ENCODE measurements around the gene SLX4. TPM values are rescaled to one million over a fixed set of nuclear protein-coding genes. Genes with fewer than 3 reads are reported as not detected.

SLX4 gene
- total RNA-seq, 1 donor from 2014 or later: 12.0 TPM

- Mint-ChIP-seq H3K27ac (no peak overlapping the region), H3K36me3 (peaks cover 10% of the 10 kb centered on the region), H3K9me3 (no peaks in the 10 kb centered on the region), H3K4me3 (no peak overlapping the region), H3K27me3 (ENCODE audit: low read depth) (no peaks in the 10 kb centered on the region), H3K4me1 (peaks cover 11% of the 10 kb centered on the region)
- TF ChIP-seq CTCF (IDR thresholded peaks at IDR 0.05; ENCODE audit: unreplicated experiment): no peak
- no peak for DNase-seq (ENCODE audit: low spot score in 2 of 2, unreplicated experiment in 2 of 2)
Measured at GRCh38 chr16:3579776-3580175, 31.6 kb downstream of the SLX4 start.

- peaks cover 11% of the 10 kb centered on the region for H3K4me1 Mint-ChIP-seq
- no peaks in the 10 kb centered on the region for H3K9me3 Mint-ChIP-seq
- H3K4me3 Mint-ChIP-seq: no peak overlapping the region
- H3K27me3 Mint-ChIP-seq (ENCODE audit: low read depth): no peaks in the 10 kb centered on the region
- H3K36me3 Mint-ChIP-seq: peaks cover 4% of the 10 kb centered on the region
- H3K27ac Mint-ChIP-seq: peak overlapping the region; percentile 50
- DNase-seq (ENCODE audit: low spot score in 2 of 2, unreplicated experiment in 2 of 2): no peak
- TF ChIP-seq CTCF (IDR thresholded peaks at IDR 0.05; ENCODE audit: unreplicated experiment): no peak
Measured at GRCh38 chr16:3578610-3579551, 32.5 kb downstream of the SLX4 start.

DNA sequence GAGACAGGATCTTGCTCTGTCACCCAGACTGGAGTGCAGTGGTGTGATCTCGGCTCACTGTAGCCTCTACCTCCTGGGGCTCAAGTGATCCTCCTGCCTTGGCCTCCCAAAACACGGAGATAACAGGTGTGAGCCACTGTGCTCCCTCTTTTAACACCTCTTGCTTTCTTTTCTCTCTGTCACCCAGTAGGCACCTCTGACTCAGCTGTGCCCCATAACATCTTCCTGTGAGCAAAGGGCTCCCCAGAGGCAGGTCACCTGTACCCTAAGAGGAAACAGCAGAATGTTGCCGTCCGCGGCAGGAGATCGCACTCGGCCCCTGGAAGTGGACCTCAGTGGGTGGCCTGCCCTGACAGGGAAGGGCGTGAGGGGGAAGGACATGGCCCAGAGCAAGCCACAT, 33.3 kb downstream of the SLX4 start:
- peak overlapping the region; percentile 50 for H3K27ac Mint-ChIP-seq
- H3K9me3 Mint-ChIP-seq: no peaks in the 10 kb centered on the region
- no peak overlapping the region for H3K4me3 Mint-ChIP-seq
- peaks cover 11% of the 10 kb centered on the region for H3K4me1 Mint-ChIP-seq
- no peaks in the 10 kb centered on the region for H3K36me3 Mint-ChIP-seq
- DNase-seq (ENCODE audit: low spot score in 2 of 2, unreplicated experiment in 2 of 2): no peak
- no peak for TF ChIP-seq CTCF (IDR thresholded peaks at IDR 0.05; ENCODE audit: unreplicated experiment)
- H3K27me3 Mint-ChIP-seq (ENCODE audit: low read depth): no peaks in the 10 kb centered on the region

DNA sequence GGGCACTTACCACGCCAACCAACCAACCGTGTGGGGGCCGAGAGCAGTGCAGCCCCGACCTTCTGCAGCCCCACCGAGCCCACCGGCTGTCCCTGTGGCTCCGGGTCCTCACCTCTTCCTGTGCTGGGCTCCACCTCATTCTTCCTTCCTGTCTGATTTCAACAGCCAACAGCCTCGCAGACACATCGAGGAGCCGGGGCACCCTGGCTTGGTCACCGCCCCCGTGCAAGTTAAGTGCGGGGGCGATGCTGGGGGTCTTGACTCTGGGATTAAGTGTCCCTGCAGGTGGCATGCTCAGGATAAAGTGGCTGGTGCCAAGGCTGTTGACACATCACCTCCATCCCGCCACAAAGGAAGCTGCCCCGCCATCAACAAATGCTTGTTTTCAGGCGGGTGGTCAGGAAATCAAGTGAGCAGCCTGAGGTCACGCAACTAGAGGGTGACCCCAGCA, 34.1 kb downstream of the SLX4 start, which contains the start of gene NLRC3:
TSS of gene NLRC3 (minus strand) at position 102 of the 451 bp plus-strand sequence. CDS start 12,367 bp downstream, outside the sequence.
- Mint-ChIP-seq H3K36me3 (no peaks in the 10 kb centered on the region), H3K27ac (peak within 1 kb of the TSS; percentile 50), H3K27me3 (ENCODE audit: low read depth) (no peaks in the 10 kb centered on the region), H3K9me3 (no peaks in the 10 kb centered on the region), H3K4me1 (peaks cover 11% of the 10 kb centered on the region), H3K4me3 (no peak within 1 kb of the TSS)
- DNase-seq (ENCODE audit: low spot score in 2 of 2, unreplicated experiment in 2 of 2): no peak
- TF ChIP-seq CTCF (IDR thresholded peaks at IDR 0.05; ENCODE audit: unreplicated experiment): no peak

- Mint-ChIP-seq H3K27me3 (ENCODE audit: low read depth) (no peaks in the 10 kb centered on the region), H3K4me1 (peaks cover 11% of the 10 kb centered on the region), H3K36me3 (no peaks in the 10 kb centered on the region), H3K27ac (no peak overlapping the region), H3K9me3 (no peaks in the 10 kb centered on the region), H3K4me3 (no peak overlapping the region)
- TF ChIP-seq CTCF (IDR thresholded peaks at IDR 0.05; ENCODE audit: unreplicated experiment): no peak
- no peak for DNase-seq (ENCODE audit: low spot score in 2 of 2, unreplicated experiment in 2 of 2)
Measured at GRCh38 chr16:3576211-3576610, 35.2 kb downstream of the SLX4 start.

All from mesothelial cell of epicardium (in vitro differentiated cells).